ENCODE measurements around the gene OGFOD2. TPM values are rescaled to one million over a fixed set of nuclear protein-coding genes. Genes with fewer than 3 reads are reported as not detected.

The OGFOD2 gene
- total RNA-seq, 2 donors from 2014 or later, result 26.3 to 27.6 TPM

- H3K36me3 ChIP-seq, result no peaks in the 10 kb centered on the region
- WGBS, result 45% methylated on average over 10 of the region's 10 CpGs
- peak; percentile 93 for DNase-seq (ENCODE audit: low spot score)
- no peak overlapping the region for H3K4me3 ChIP-seq
- H3K27me3 ChIP-seq (replicated peaks; ENCODE audit: insufficient read depth), result no peaks in the 10 kb centered on the region
- TF ChIP-seq POLR2AphosphoS5 (IDR thresholded peaks at IDR 0.05), result peak; percentile 94
- peak in 2 of 4 experiments; percentile 38 to 60 for TF ChIP-seq CTCF (IDR thresholded peaks at IDR 0.05)
- no peak for TF ChIP-seq POLR2A (IDR thresholded peaks at IDR 0.05)
- peak overlapping the region; percentile 68 to 78 for H3K27ac ChIP-seq
- no peaks in the 10 kb centered on the region for H3K4me1 ChIP-seq (replicated peaks)
- no peaks in the 10 kb centered on the region for H3K9me3 ChIP-seq
- intact Hi-C loops (cut with DNase I), result no loop called here
Measured at GRCh38 chr12:122946690-122947341, 28.2 kb upstream of the OGFOD2 start.

DNA sequence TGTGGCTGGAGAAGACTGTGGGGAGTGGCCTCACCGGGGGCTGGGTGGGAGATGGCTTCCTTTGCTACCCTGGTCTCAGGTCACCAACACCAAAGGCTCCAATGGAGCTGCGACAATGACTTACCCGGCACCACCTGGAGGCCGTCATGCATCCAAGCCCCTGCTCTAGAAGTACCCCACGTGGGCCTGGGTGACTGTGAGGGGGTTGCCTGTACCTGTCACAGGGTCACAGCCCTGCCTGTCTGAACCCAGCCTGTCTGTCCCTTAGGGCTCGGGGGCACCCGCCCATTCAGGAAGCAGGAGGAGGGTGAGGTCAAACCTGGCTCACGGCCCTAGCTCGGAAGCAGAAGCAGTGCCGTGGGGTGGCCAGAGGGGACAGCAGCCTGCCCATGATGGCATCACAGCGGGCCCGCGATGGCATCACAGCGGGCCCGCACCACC is 27.7 kb upstream of the OGFOD2 start:
- intact Hi-C loops (cut with DNase I), result no loop called here
- Histone ChIP-seq H3K9me3 (no peaks in the 10 kb centered on the region), H3K27me3 (replicated peaks; ENCODE audit: insufficient read depth) (no peaks in the 10 kb centered on the region), H3K27ac (peak overlapping the region; percentile 68 to 78), H3K4me1 (replicated peaks) (no peaks in the 10 kb centered on the region), H3K4me3 (no peak overlapping the region), H3K36me3 (no peaks in the 10 kb centered on the region)
- 56% methylated on average over 15 of the region's 15 CpGs for WGBS
- peak in 2 of 4 experiments; percentile 28 to 56 for TF ChIP-seq CTCF (IDR thresholded peaks at IDR 0.05)
- no peak for TF ChIP-seq POLR2A (IDR thresholded peaks at IDR 0.05)
- DNase-seq (ENCODE audit: low spot score), result no peak

DNA sequence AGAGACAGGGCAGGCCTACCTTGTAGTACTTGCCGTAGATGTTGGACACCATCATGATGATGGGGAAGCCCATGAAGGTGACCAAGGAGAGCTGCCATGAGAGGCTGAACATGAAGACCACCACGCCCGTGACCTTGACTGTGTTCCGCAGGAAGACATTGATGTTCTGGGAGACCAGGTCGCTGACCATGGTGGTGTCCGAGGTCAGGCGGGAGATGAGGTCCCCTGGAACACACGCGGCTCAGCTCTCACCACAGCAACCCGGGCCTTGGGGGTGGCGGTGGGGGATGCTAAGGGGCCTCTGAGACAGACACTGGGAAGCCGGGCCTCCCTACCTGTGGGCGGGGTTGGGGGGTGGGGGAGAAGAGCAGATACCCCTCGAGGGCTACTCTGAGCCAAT is 26.4 kb upstream of the OGFOD2 start:
- no peaks in the 10 kb centered on the region for H3K4me1 ChIP-seq (replicated peaks)
- intact Hi-C loops (cut with DNase I), result no loop called here
- TF ChIP-seq CTCF (IDR thresholded peaks at IDR 0.05) (no peak), POLR2A (IDR thresholded peaks at IDR 0.05) (no peak), POLR2AphosphoS5 (IDR thresholded peaks at IDR 0.05) (no peak)
- no peaks in the 10 kb centered on the region for H3K9me3 ChIP-seq
- no peaks in the 10 kb centered on the region for H3K27me3 ChIP-seq (replicated peaks; ENCODE audit: insufficient read depth)
- no peak overlapping the region for H3K27ac ChIP-seq
- WGBS, result 91% methylated on average over 14 of the region's 14 CpGs
- no peak overlapping the region for H3K4me3 ChIP-seq
- H3K36me3 ChIP-seq, result no peaks in the 10 kb centered on the region
- no peak for DNase-seq (ENCODE audit: low spot score)

GRCh38 chr12:122949405-122949804 is 25.6 kb upstream of the OGFOD2 start:
- no peaks in the 10 kb centered on the region for H3K4me1 ChIP-seq (replicated peaks)
- 81% methylated on average over 8 of the region's 8 CpGs for WGBS
- no peaks in the 10 kb centered on the region for H3K36me3 ChIP-seq
- no peaks in the 10 kb centered on the region for H3K9me3 ChIP-seq
- no peak for DNase-seq (ENCODE audit: low spot score)
- no peaks in the 10 kb centered on the region for H3K27me3 ChIP-seq (replicated peaks; ENCODE audit: insufficient read depth)
- no peak for TF ChIP-seq CTCF (IDR thresholded peaks at IDR 0.05)
- no peak for TF ChIP-seq POLR2AphosphoS5 (IDR thresholded peaks at IDR 0.05)
- TF ChIP-seq POLR2A (IDR thresholded peaks at IDR 0.05), result no peak
- no peak overlapping the region for H3K4me3 ChIP-seq
- intact Hi-C loops (cut with DNase I), result no loop called here
- no peak overlapping the region for H3K27ac ChIP-seq
